K562 (cell line): ENCODE measurements around the gene GALNT5. TPM values are rescaled to one million over a fixed set of nuclear protein-coding genes. Genes with fewer than 3 reads are reported as not detected.
A peak's percentile ranks its signal among the peaks of the same experiment; 100 is the strongest.

Experiments used
- BMI1 ChIP-seq: fragments of 150-350 bp; IDR thresholded peaks from 2 replicates; pipeline ENCODE4 v1.6.1; 2014; ENCODE audit warnings: low read length
- E2F6 ChIP-seq, 2 experiments: IDR thresholded peaks; 2 replicates each; pipeline ENCODE4 v1.6.1; 2011; ENCODE audit warnings: borderline replicate concordance in 1 of 2, control low read depth in 1 of 2, low read depth in 1 of 2, low read length in 1 of 2, mild to moderate bottlenecking in 1 of 2, mixed read lengths in 1 of 2, moderate library complexity in 1 of 2; ENCODE audit not compliant: insufficient read depth in 1 of 2, insufficient read length in 1 of 2, poor library complexity in 1 of 2, severe bottlenecking in 1 of 2; ENCODE audit errors: extremely low read depth in 1 of 2
- GATAD2A ChIP-seq: fragments of 450-650 bp; IDR thresholded peaks from 2 replicates; pipeline ENCODE4 v1.6.1; 2017
- NRF1 ChIP-seq, 2 experiments: fragments of 450-650 bp; IDR thresholded peaks in 1 of 2; conservative IDR thresholded peaks in 1 of 2; 2 replicates each; pipeline ENCODE4 v1.6.1; 2014; ENCODE audit warnings: mild to moderate bottlenecking in 2 of 2
- PBX2 ChIP-seq, 2 experiments: IDR thresholded peaks in 1 of 2; conservative IDR thresholded peaks in 1 of 2; 2 replicates each; pipeline ENCODE4 v1.6.1; 2016; ENCODE audit warnings: low read depth in 2 of 2, mild to moderate bottlenecking in 1 of 2, missing compliant biosample characterization in 1 of 2, missing genetic modification characterization in 1 of 2, moderate library complexity in 1 of 2
- PKNOX1 ChIP-seq: fragments of 450-650 bp; IDR thresholded peaks from 2 replicates; pipeline ENCODE4 v1.6.1; 2016
- TFE3 ChIP-seq: fragments of 450-650 bp; formaldehyde crosslinking; IDR thresholded peaks from 2 replicates; pipeline ENCODE4 v1.4.0; 2020; ENCODE audit warnings: mild to moderate bottlenecking, mixed read lengths
- XRCC5 ChIP-seq: fragments of 200-400 bp; formaldehyde crosslinking; IDR thresholded peaks from 2 replicates; pipeline ENCODE4 v1.6.1; 2017; ENCODE audit warnings: low read depth, mild to moderate bottlenecking, low read length
- ZBTB12 ChIP-seq: fragments of 250-450 bp; sonication (Bioruptor Pico); IDR thresholded peaks from 2 replicates; pipeline ENCODE4 v1.4.0; 2020
- ZBTB9 ChIP-seq: fragments of 450-650 bp; formaldehyde crosslinking; IDR thresholded peaks from 2 replicates; pipeline ENCODE4 v1.4.0; 2020; ENCODE audit warnings: mild to moderate bottlenecking, moderate library complexity
- ZNF592 ChIP-seq: fragments of 450-650 bp; IDR thresholded peaks from 2 replicates; pipeline ENCODE4 v1.6.1; 2017; ENCODE audit warnings: antibody characterized with exemption, mild to moderate bottlenecking
- ZNF764 ChIP-seq: fragments of 250-450 bp; sonication (Bioruptor Pico); IDR thresholded peaks from 2 replicates; pipeline ENCODE4 v1.4.0; 2020; ENCODE audit warnings: low read depth, mild to moderate bottlenecking, moderate library complexity
- ZNF766 ChIP-seq: fragments of 200-800 bp; sonication (Bioruptor generic); conservative IDR thresholded peaks from 2 replicates; pipeline ENCODE4 v1.6.1; 2016; ENCODE audit warnings: missing genetic modification characterization, missing compliant biosample characterization
- polyA plus RNA-seq, 8 experiments: library from polyadenylated mRNA; depleted of rRNA in 4 of 8; stranded (reverse) in 5 of 8; unstranded in 3 of 8; fragments of >200 nt; fragmentation: Nextera tagmentation in 2 of 8; fragmentation: Illumina TruSeq in 1 of 8; extraction: Ambion mirVana in 2 of 8; extraction: Trizol in 1 of 8; gene quantifications; 2 replicates each; pipeline versions ENCODE4 v1.2.1 to v1.2.3, GENCODE V29; 2011 to 2014; ENCODE audit warnings: inconsistent platforms in 1 of 8, missing spikeins in 1 of 8
- total RNA-seq, 7 experiments: library from RNA; depleted of rRNA in 6 of 7; stranded (reverse); fragments of >200 nt in 6 of 7; fragmentation: Illumina TruSeq in 2 of 7; extraction: Trizol in 2 of 7; gene quantifications; 2 replicates each; pipeline versions ENCODE4 v1.2.1 to v1.2.3, GENCODE V29; 2011 to 2021; ENCODE audit warnings: low replicate concordance in 1 of 7

GALNT5 gene
- total and polyA plus RNA-seq, 9 of the 15 experiments (the other 6 are each of a cell fraction or from before 2014, with no cell fraction given): 21.6 to 73.0 (median 54.7) TPM

GRCh38 chr2:157267476-157267875, 10.0 kb downstream of the GALNT5 start (continued):
- no peak for TF ChIP-seq PBX2 (CRISPR knock-in tag; IDR thresholded peaks at IDR 0.05; ENCODE audit: low read depth)
- TF ChIP-seq PBX2 (tag; conservative IDR thresholded peaks at IDR 0.05; ENCODE audit: low read depth): peak; percentile 53; the same call in 1 of the 2 replicates
- TF ChIP-seq PKNOX1: peak; percentile 92
- TF ChIP-seq ZBTB12 (CRISPR knock-in tag): no peak
- TF ChIP-seq TFE3 (CRISPR knock-in tag): no peak
- no peak for TF ChIP-seq ZNF764
- no peak for TF ChIP-seq ZNF592
- TF ChIP-seq BMI1: peak; percentile 63; the same call in 1 of the 2 replicates
- no peak for TF ChIP-seq XRCC5
- TF ChIP-seq ZBTB9 (CRISPR knock-in tag): no peak
- TF ChIP-seq ZNF766: no peak
- no peak for TF ChIP-seq GATAD2A
- 0 out of 4 replicates have a peak, but pooled peaks of 1 of the 2 experiments have one; percentile 23 for TF ChIP-seq NRF1 (conservative IDR thresholded peaks at IDR 0.05 in 1 of 2, IDR thresholded peaks at IDR 0.05 in 1 of 2)
- no peak for TF ChIP-seq E2F6 (IDR thresholded peaks at IDR 0.05; ENCODE audit: borderline replicate concordance in 1 of 2, extremely low read depth in 1 of 2, insufficient read depth in 1 of 2, insufficient read length in 1 of 2, low read depth in 1 of 2, low read length in 1 of 2, poor library complexity in 1 of 2, severe bottlenecking in 1 of 2)
